MCF 10A (cell line): ENCODE data around the gene CHD3. TPM values are rescaled to one million over a fixed set of nuclear protein-coding genes. Genes with fewer than 3 reads are reported as not detected.
A peak's percentile ranks its signal among the peaks of the same experiment; 100 is the strongest.

Source experiments
- Bru-seq: library from RNA; stranded (reverse); fragments of 400-500 nt; gene quantifications from one replicate; lab custom pipeline; 2021; lab: Mats Ljungman, UMichigan
- BruChase-seq, 2 experiments: library from RNA; stranded (reverse); fragments of 400-500 nt; gene quantifications; one replicate each; lab custom pipeline; 2021; lab: Mats Ljungman, UMichigan
- BruUV-seq: library from RNA; stranded (reverse); fragments of 400-500 nt; replicated peaks from 2 replicates; lab custom pipeline; 2021; lab: Mats Ljungman, UMichigan
- CTCF ChIA-PET: fragments of 300-600 bp; sonication (Branson Sonifier 250); formaldehyde crosslinking; extraction: SDS; loops from one replicate; lab custom pipeline; 2021; ENCODE audit warnings: antibody characterized with exemption, inconsistent platforms; lab: Yijun Ruan, JAX
- POLR2A ChIA-PET: fragments of 300-600, 350-650 bp; sonication (Branson Sonifier 250); formaldehyde crosslinking; extraction: SDS; loops from one replicate; lab custom pipeline; 2020; ENCODE audit warnings: antibody characterized with exemption, inconsistent platforms; lab: Yijun Ruan, JAX
- DNase-seq: peaks from one replicate; pipeline ENCODE4 v3.0.0-alpha.2; 2018; ENCODE audit not compliant: unreplicated experiment
- H3K27ac Mint-ChIP-seq: one replicate; pipeline ENCODE4 v1.8.0; 2022; ENCODE audit warnings: mild to moderate bottlenecking, low read depth, mixed read lengths; ENCODE audit not compliant: unreplicated experiment
- H3K27me3 Mint-ChIP-seq: one replicate; pipeline ENCODE4 v1.8.0; 2022; ENCODE audit warnings: mixed read lengths; ENCODE audit not compliant: insufficient read depth, unreplicated experiment
- H3K36me3 Mint-ChIP-seq: one replicate; pipeline ENCODE4 v1.8.0; 2022; ENCODE audit warnings: mild to moderate bottlenecking, moderate library complexity, mixed read lengths; ENCODE audit not compliant: insufficient read depth, unreplicated experiment
- H3K4me1 Mint-ChIP-seq: one replicate; pipeline ENCODE4 v1.8.0; 2022; ENCODE audit warnings: mixed read lengths; ENCODE audit not compliant: insufficient read depth, unreplicated experiment
- H3K4me3 Mint-ChIP-seq: one replicate; pipeline ENCODE4 v1.8.0; 2022; ENCODE audit warnings: mild to moderate bottlenecking, moderate library complexity, mixed read lengths; ENCODE audit not compliant: unreplicated experiment
- H3K9me3 Mint-ChIP-seq: one replicate; pipeline ENCODE4 v1.8.0; 2022; ENCODE audit warnings: mixed read lengths; ENCODE audit not compliant: unreplicated experiment
- CTCF ChIP-seq: fragments of 200-600 bp; IDR thresholded peaks from one replicate; pipeline ENCODE4 v1.8.0; 2022; ENCODE audit warnings: antibody characterized with exemption, mild to moderate bottlenecking; ENCODE audit not compliant: unreplicated experiment
- intact Hi-C: fragments of 100-400 bp; cut with micrococcal nuclease; formaldehyde crosslinking; loops from 2 replicates; pipeline ENCODE4 v1.14.1; 2022
- long read RNA-seq: library from polyadenylated mRNA; stranded (forward); transcript quantifications from one replicate; pipeline ENCODE4 v2.0.0, GENCODE V29; 2022
- total RNA-seq: library from RNA; stranded (reverse); gene quantifications from 2 replicates; pipeline ENCODE4 v1.2.3, GENCODE V29; 2022

CHD3 gene
- total RNA-seq, result 78.5 and 87.1 TPM in 2 replicates
- percentile 61 among the genes with signal in this experiment for Bru-seq, nascent RNA
- BruChase-seq, experiment 1, labeled RNA remaining after a 6-hour chase, result percentile 82 among the genes with signal in this experiment
- percentile 69 among the genes with signal in this experiment for BruChase-seq, experiment 2, labeled RNA remaining after a 2-hour chase
- long read RNA-seq, transcript CHD3-211 (3 exons, 2,515 nt), result major isoform, 7 of 62 reads
- long read RNA-seq, partial matches to known transcripts, result 46 of 62 reads
- long read RNA-seq, other reads (novel, unspliced or antisense), result 9 of 62 reads

GRCh38 chr17:7888184-7888920 is at the start of gene CHD3:
Gene CHD3 (plus strand): TSS chr17:7888789. CDS start chr17:7889001, 212 bp downstream.
- peaks cover 38% of the 10 kb centered on the region for H3K36me3 Mint-ChIP-seq
- ChIA-PET POLR2A (interaction anchor here (0.6 to 1.6 kb wide), 8 partner anchors 12 to 231 kb away, joined by 3 to 7 read pairs (median 6); partner anchors contain the start of genes ALOXE3, CNTROB, KDM6B and NAA38), CTCF (interaction anchor here (0.6 to 3.6 kb wide), 8 partner anchors 10 to 44 kb away, joined by 3 to 25 read pairs (median 4); partner anchors contain the start of genes CNTROB and TRAPPC1)
- BruUV-seq, result no TSS peak
- TF ChIP-seq CTCF, result no peak
- peak; percentile 18 for DNase-seq
- intact Hi-C loops, result no loop called here
- H3K27ac Mint-ChIP-seq, result no peak within 1 kb of the TSS
- no peaks in the 10 kb centered on the region for H3K27me3 Mint-ChIP-seq
- no peaks in the 10 kb centered on the region for H3K4me1 Mint-ChIP-seq
- H3K9me3 Mint-ChIP-seq, result no peaks in the 10 kb centered on the region
- no peak within 1 kb of the TSS for H3K4me3 Mint-ChIP-seq

- CTCF ChIA-PET, result interaction anchor here (1.2 to 5.8 kb wide), 4 partner anchors 12 to 96 kb away, joined by 3 to 32 read pairs (median 6); no protein-coding TSS in a partner anchor
- BruUV-seq, result no TSS peak
- POLR2A ChIA-PET, result interaction anchor here (0.6 to 6.6 kb wide), 5 partner anchors 14 to 280 kb away, joined by 3 to 70 read pairs (median 4); partner anchors contain the start of genes CYB5D1, NAA38, TMEM88 and TP53
- no peak for TF ChIP-seq CTCF
- H3K9me3 Mint-ChIP-seq, result no peaks in the 10 kb centered on the region
- peaks cover 58% of the 10 kb centered on the region for H3K4me1 Mint-ChIP-seq
- no peaks in the 10 kb centered on the region for H3K27me3 Mint-ChIP-seq
- intact Hi-C loops, result no loop called here
- peak overlapping the region; percentile 87 for H3K27ac Mint-ChIP-seq
- H3K4me3 Mint-ChIP-seq, result peak overlapping the region; percentile 89
- H3K36me3 Mint-ChIP-seq, result peaks cover 49% of the 10 kb centered on the region
- no peak for DNase-seq
Observed at GRCh38 chr17:7839190-7839875, 49.3 kb upstream of the CHD3 start.

- H3K4me3 Mint-ChIP-seq, result no peak overlapping the region
- no TSS peak for BruUV-seq
- no peak for TF ChIP-seq CTCF
- DNase-seq, result peak; percentile 25
- H3K36me3 Mint-ChIP-seq, result peaks cover 54% of the 10 kb centered on the region
- H3K9me3 Mint-ChIP-seq, result no peaks in the 10 kb centered on the region
- ChIA-PET POLR2A (interaction anchor here (5.7 kb wide), 1 partner anchor 17 kb away, joined by 65 read pairs; the partner anchor contains the start of genes CYB5D1 and NAA38), CTCF (interaction anchor here (1.2 to 5.8 kb wide), 2 partner anchors 15 to 97 kb away, joined by 3 to 32 read pairs; no protein-coding TSS in a partner anchor)
- H3K27ac Mint-ChIP-seq, result no peak overlapping the region
- no peaks in the 10 kb centered on the region for H3K27me3 Mint-ChIP-seq
- intact Hi-C loops, result no loop called here
- peaks cover 58% of the 10 kb centered on the region for H3K4me1 Mint-ChIP-seq
Observed at GRCh38 chr17:7839876-7840261, 48.7 kb upstream of the CHD3 start.
